IPS-11a (cell line): ENCODE measurements around the gene PDILT.
A peak's percentile ranks its signal among the peaks of the same experiment; 100 is the strongest.

Source experiments
- H3K4me3 ChIP-seq: one replicate; pipeline ENCODE4 v1.5.1; 2013; ENCODE audit warnings: low read depth, low read length, control low read depth

The PDILT gene

DNA sequence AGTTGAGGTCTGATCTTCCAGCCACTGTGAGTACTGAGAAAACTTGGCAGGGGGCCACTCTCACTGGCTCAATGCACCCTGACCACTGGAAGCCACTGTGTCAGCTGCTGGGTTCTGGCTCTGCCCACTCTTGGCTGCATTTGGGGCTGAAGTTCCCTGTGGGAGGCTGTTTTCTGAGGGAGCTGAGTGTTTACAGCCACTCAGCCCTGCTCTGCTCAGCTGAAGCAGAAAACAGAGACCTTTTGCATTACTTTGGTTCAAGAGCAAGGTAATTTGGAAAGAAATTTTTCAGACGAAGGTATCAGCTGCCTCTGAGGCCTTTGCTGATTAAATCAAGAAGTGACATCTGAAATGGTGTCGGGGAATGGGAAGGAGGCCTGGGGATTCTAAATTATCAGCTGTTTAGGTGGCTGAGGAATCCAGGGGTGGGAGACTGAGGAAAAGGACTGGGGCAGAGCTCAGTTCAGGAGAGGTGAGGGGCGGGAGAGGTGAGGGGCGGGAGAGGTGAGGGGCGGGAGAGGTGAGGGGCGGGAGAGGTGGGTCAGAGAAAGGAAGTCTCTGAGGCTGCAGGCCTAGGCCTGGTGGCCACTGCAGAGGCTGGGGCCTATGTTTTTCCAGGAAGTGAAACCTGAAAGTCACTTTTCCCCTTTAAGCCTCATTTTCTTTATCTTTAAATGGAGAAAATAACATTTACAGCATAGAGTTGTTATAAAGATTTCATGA lies 5.0 kb upstream of the PDILT start, which contains the start of gene ACSM5:
TSS of gene ACSM5 (plus strand) at position 137 of the 723 bp plus-strand sequence. CDS start 1,951 bp downstream, outside the sequence.
- no peak within 1 kb of the TSS for H3K4me3 ChIP-seq

DNA sequence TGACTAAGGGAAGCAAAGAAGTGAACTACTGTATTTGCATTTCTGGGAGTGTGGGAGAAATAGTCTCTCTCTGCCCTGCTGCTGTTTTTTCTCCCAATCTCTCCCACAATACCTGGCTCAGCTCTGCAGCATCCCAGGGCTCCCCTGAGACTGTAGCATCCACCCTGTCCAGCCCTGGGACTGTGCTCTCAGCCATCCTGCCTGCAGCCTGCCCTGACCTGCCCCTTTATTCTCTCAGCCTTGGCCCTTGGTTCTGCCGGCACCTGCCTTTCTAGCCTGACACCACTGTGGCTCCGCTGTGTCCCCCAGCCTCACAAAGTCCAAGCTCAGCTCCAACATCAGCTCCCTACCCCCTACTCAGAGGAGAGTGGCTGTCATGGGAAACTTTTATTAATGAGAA lies 1.9 kb downstream of the PDILT start:
- H3K4me3 ChIP-seq, result no peak overlapping the region

DNA sequence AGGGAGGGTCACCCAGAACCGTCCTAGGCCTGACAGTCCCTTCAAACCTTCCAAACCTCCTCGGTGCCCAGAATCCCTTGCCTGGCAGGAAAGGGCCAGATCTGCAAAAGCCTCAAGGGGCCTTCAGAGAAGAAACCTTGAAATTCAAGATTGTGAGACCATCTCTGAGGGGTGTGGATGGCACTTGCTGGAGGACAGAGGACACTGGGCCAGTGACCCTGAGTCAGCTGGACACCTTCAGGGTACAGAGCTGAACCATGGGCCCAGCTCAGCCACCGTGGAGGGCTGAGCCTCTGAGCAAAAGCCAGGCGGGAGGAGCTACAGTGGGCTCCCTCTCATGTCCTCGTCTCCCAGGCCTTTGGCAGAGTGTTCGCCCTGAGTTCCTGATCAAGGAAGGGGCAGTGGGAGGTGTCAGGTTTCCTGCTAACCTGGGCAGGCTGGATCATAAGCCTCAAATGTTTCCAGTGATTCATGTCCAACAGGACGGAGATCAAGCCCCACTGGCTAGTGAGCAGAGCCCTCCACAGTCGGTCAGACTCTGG lies 3.0 kb downstream of the PDILT start:
- no peak overlapping the region for H3K4me3 ChIP-seq

DNA sequence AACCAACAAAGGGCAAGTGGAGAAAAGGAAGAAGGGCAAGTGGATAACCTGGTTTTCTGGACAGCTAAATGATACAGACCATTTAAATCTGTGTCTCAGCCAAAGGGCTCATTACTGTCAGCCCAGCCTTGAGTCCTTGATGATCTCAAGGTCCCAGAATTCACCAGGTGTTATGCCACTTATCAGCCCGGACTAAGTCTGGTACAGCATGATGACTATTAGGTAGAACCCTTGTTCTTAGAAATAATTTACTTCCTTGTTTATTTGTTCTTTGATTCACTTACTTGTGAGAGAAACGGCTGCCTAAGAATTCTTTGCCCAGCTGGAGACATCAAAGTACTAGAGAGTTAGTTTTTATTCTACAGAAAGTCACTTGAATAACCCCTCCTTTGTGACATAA lies 3.5 kb downstream of the PDILT start:
- no peak overlapping the region for H3K4me3 ChIP-seq

DNA sequence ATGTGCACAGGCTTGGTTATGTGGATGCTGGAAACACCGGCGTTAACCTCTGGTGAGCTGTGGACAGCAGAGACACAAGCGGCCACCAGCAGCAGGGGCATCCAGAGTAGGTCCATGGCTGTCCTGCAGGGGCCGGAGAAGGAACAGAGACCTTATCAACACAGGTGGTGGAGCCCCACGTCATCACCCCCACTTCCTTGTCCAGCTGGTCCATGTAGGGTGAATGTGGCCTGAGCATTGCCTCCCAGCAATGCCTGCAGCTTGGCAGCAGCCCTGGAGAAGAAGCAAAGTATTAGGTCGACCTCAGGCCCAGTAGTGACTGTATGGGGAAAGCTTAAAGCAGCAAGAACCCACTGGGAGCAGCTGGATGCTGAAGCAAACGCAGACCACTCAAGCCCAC lies 5.4 kb downstream of the PDILT start:
- no peak overlapping the region for H3K4me3 ChIP-seq

DNA sequence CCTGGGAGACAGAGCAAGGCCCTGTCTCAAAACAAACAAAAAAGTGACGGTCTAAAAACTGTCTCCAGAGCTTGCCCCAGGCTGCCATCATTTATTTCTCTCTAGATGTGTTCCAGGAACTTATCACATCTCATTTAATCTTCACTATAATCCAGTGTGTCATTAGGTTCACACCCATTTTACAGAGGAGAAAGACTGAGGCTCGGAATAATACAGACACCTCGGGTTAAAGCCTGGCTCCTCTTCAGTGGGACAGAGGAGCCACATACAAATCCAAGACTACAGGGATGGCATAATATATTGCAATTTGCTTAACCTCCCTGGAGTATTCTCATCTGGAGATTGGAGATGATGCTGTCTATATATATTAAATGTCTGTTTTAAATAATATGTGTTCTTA lies 5.9 kb downstream of the PDILT start:
- no peak overlapping the region for H3K4me3 ChIP-seq

DNA sequence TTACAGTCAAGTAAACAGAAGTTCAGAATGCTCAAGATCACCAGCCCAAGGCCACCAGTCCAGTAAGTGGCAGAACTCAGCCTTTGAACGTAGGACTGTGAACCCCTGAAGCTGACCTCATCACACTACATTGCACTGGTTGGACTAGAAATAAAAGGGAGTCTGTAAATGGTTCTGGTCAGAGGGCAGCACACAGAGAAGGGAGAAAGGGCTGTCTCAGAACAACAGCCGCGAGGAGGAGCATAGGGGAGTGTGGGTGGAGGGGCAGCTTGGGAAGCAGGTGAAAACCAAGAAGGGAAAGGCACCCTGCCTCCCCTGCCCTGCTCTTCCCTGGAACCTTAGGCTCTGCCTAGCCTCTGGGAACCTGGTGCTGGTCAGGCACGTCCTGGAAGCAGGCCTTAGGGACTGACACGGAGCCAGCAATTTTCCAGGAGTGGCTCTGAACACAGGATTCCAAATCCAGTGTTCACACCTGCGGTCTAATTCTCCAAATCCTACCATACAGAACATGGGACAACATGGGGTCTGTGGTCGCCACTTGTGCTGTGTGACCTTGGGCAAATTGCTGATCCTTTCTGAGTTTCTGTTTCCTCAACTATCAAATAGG lies 7.0 kb downstream of the PDILT start:
- H3K4me3 ChIP-seq, result no peak overlapping the region

DNA sequence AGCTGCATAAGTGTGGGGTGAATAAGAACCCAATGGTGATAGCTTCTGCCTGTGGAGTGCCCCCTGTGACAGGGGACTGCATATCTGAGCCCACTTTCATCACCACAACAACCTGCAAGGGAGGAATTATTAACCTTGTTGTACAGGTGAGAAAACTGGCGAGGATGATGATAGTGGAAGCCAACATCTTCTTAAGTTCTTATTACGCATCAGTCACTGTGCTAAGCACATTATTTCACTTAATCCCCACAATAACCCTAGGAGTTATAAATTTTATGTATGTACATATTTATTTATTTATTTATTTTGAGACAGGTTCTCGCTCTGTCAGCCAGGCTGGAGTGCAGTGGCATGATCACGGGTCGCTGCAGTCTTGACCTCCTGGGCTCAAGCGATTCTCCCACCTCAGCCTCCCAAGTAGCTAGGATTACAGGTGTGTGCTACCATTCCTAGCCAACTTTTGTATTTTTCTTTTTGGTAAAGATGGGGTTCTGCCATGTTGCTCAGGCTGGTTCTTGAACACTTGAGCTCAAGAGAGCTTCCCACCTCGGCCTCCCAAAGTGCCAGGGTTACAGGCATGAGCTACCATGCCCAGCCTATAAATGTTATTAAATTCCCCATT lies 7.6 kb downstream of the PDILT start:
- H3K4me3 ChIP-seq, result no peak overlapping the region

DNA sequence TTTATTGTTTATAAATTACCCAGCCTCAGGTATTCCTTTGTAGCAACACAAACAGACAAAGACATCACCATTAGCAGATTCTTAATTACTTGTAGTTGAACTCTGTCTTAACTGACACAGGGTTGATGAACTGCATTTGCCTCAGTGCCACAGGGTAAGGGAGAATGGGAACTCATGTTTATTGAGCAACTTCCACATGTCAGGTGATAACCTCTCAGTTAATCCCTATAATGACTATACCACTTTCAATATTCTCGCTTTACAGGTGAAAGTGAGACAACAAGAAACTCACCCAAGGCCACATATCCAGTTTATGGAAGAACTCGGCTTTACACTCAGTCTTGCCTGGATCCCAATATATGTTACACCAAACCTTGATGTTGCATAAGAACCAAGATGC lies 8.6 kb downstream of the PDILT start:
- H3K4me3 ChIP-seq, result no peak overlapping the region

DNA sequence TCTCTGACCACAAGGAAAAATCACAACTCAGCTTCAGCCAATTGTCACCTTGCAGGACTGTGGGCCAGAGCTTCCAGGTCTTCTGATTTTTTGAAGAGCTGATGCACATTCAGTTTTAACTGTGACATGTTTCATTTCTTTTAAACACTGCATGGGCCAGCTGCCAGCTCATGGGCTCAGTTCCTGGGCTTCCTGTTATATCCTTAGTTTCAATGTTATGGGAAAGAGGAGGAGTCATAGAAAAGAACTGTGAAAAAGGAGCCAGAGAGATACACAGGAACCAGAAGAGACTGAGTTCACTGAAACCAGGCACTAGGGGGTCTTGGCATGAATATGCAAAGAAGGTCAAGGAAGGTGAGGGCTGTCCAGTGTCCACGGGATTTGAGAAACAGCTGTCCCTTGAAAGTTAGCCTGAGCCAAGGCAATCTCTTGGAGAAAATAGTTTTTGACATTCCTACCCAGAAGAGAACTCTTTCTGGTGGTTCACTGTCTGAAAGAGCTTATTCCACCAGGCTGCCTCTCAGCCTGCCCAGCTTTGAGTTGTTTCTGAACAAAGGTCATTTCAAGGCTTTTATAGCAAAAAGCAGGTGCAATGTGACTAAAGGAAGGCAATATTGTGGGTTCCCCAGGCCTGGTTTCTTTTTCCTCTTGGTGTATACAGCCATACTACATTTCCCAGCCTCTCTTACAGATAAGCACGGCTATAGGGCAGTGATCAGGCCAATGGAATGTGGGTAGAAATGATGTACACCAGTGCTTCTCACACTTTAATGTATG lies 10.5 kb downstream of the PDILT start:
- H3K4me3 ChIP-seq, result no peak overlapping the region

DNA sequence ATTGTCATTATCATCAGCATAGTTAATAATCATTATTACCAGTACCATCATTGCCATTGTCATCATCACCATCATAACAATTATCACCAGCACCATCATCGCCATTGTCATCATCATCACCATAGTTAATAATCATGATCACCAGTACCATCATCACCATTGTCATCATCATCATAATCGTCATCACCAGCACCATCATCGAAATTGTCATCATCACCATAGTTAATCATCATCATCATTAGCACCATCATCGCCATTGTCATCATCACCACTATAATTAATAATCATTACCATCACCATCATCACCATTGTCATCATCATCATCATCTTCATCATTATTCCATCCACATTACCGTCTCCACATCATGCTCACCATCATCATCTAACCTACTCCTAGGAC lies 13.5 kb downstream of the PDILT start:
- no peak overlapping the region for H3K4me3 ChIP-seq

DNA sequence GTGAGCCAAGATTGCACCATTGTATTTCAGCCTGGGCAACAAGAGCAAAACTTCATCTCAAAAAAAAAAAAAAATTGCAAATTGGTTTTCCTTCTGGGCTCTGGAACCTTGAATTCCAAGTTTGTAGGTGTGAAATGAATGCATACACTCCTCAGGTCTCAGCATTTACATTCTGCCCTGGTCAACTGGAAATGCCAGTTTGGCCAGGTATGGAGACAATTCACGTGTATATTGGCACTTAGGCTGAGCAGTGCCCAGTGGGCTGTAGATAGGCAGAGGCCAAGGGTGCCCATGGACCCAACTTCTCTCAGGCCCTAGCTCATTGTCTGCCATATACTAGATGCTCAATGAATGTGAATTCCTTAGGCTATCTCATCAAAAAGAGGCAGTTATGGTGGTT lies 15.7 kb downstream of the PDILT start:
- H3K4me3 ChIP-seq, result no peak overlapping the region

DNA sequence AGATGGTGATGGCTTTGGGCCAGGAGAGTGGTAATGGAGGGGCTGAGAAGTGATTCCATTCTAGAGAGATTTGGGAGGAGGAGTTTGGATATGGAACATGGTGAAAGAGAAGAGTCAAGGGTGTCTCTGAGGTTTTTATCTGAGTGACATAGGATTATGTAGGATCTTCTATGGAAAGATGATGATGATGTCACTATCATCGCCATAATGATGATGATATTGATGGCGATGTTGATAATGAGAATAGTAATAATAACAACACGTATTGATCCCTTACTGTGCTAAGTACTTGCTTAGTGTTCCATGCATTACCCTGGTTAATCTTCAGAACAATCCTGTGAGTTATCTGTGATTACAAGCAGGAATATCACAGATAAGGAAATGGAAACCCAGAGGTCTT lies 16.6 kb downstream of the PDILT start:
- no peak overlapping the region for H3K4me3 ChIP-seq

DNA sequence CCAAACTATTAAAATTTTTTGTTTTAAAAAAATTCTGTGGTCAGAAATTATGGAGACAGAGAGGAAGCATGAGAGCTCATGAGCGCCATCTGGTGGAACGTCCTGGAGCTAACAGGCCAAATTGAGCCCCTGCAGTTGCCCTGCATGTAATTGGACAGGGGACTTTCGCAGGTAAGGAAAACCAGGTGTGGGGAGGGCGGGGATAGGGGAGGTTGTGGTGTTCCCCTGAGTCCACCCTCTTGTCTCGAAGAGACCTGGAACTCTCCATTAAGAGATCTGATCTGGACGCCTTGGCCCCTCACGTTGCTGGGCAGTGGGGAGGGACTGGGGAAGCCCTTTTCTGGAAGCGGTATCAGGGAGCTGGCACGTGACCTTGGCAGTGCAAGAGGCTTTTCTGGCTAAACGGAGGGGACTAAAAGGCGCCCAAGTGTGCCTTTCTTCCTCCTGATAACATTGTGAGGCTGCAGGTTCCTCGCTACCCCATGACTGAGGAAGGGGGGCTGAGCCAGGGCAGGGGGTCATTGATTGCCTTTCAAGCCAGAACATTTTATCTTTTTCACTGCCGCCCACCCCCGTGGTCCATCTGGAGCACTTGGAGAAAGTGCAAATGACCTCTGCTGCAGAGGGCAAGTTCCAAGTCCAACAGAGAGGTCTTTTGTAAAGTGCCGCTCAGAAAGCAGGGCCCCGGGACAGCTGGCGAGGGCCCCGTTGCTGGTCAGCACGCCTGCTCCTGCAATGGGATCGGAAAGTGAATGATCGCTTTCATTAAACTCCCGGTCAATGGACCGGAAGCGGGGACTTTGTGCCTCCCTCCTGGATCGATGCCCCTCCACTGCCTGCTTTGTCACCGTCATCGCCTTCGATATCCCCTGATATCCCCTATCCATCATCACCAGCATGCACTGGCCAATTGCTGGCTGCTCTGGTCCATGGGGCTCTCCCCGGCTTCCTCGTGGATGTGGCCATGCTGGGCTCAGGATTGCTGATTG lies 18.4 kb downstream of the PDILT start:
- H3K4me3 ChIP-seq, result peak overlapping the region; percentile 33

DNA sequence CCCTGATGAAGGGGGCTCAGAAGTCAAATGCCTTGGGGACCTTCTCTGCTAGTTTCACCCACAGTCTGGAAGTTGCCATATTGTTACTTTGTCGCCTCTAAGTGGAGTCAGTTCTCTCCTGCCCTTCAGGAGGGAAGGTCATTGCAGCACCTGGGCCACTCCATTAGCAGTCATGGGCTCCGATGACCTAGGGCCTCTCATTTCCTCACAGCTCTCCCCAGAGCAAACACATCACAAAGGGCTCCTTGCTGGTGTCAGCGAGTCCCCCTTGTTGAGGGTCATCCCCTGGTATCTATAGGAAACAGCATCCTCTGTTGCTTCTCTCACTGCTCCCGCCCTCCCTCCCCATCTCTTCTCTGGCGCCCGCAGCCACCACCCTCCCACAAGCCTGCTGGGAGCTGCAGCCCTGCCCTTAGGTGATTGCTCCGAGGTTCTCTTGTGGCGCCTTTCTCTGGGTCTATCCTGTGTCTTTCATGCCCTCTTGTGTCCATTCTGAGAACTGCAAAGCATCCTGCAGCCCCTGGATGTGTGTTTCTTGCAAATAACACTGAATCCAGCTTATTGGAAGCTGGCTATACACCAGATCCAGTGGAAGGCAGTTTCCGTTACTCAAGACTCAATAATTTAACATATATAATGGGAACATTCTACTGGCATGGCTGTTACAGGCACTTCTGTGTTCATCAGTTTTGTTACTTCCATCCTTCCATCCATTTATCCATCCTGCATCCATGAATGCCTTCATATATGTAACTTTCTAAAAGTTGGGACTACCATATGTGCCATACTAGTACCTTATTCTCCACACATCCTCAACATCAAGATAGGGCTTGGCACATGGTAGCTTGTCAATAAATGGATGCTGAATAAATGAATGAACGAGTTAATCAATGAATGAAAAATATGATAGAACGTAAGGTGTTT lies 21.2 kb downstream of the PDILT start:
- H3K4me3 ChIP-seq, result no peak overlapping the region

DNA sequence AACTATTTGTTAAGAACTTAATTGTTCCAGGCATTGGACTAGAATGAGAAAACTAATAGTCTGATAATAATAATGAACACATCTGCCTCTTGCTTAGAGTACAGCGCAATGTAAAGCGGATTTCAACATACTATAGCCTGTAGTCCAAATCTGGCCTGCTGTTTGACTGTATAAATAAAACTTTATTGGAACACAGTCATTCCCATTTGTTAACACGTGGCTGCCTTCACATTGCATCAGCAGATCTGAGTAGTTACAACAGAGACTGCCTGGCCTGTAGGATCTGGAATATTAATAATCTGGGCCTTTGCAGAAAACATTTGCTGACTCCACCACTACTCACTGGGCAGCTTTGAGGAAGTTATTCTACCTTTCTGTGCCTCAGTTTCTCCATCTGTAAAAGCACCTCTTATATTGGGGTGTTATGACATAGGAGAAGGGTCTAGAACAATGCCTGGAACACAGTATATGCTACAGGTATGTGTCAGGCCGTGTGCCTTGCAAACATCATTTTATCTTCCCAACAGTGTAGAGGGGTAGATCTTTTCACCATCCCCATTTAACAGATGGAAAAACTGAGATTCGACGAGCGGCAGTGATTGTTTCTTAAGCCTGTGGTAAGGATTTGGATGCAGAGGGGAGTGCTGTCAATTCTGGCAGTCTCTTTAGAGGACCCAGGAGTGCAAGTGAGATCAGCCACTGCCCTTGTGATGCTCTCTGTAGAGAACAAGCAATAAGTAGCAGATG lies 22.2 kb downstream of the PDILT start:
- H3K4me3 ChIP-seq, result no peak overlapping the region

DNA sequence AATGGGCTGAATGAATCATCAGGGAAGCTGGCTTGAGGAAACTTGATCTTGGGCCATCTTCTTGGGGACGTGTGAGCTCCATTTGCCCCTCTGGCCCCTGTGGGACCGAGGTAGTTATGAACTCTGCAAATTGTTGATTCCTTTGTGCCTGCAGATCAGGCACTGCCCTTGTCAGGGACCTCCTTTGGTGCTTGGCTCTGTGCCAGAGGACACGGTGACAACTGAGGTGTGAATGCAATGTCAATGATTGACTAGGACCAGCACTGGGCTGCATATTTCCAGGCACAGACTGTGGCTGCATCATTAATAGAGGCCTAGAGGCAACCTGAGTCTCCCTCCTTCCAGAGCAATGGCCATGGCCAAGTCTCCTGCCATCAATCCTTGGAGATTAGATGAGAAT lies 23.8 kb downstream of the PDILT start:
- no peak overlapping the region for H3K4me3 ChIP-seq

DNA sequence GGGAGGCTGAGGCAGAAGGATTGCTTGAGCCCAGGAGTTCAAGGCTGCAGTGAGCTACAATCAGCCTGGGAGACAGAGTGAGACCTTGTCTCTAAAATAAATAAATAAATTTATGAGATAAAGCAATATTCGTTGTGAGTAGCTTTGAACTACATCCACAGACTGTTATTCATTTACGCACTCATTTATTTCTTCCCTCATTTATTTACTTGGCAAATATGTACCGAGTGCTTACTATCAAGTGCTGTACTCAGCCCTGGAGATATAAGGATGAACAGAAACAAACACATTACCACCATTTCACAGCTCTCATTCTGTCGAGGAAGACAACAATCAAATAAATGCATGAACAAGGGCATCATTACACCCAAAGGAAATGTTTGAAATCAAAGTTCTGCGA lies 27.4 kb downstream of the PDILT start:
- no peak overlapping the region for H3K4me3 ChIP-seq
